K562 (cell line): ENCODE data around the gene CENPC. TPM values are rescaled to one million over a fixed set of nuclear protein-coding genes. Genes with fewer than 3 reads are reported as not detected.

Experiments
- CCNT2 ChIP-seq: IDR thresholded peaks from 2 replicates; pipeline ENCODE4 v1.6.1; 2011; ENCODE audit warnings: borderline replicate concordance, low read depth, mild to moderate bottlenecking, moderate library complexity, mixed read lengths, low read length; ENCODE audit not compliant: insufficient read length; ENCODE audit errors: extremely low read depth
- CSDE1 ChIP-seq, 2 experiments: fragments of 450-650 bp; IDR thresholded peaks; 2 replicates each; pipeline ENCODE4 v1.6.1; 2016; ENCODE audit warnings: mild to moderate bottlenecking in 1 of 2
- HDAC1 ChIP-seq, 2 experiments: fragments of 450-650 bp; IDR thresholded peaks; 2 replicates each; pipeline ENCODE4 v1.6.1; 2016 to 2017; ENCODE audit warnings: inconsistent platforms in 1 of 2, mild to moderate bottlenecking in 1 of 2, moderate library complexity in 1 of 2
- KDM4B ChIP-seq, 2 experiments: fragments of 450-650 bp in 1 of 2; sonication (generic) in 1 of 2; IDR thresholded peaks; 2 replicates each; pipeline ENCODE4 v1.6.1; 2016 to 2017; ENCODE audit warnings: borderline replicate concordance in 2 of 2, antibody characterized with exemption in 1 of 2, low read depth in 1 of 2, mild to moderate bottlenecking in 1 of 2
- MTA2 ChIP-seq: fragments of 450-650 bp; IDR thresholded peaks from 2 replicates; pipeline ENCODE4 v1.6.1; 2016; ENCODE audit warnings: low read depth
- MTF1 ChIP-seq: fragments of 250-450 bp; sonication (Bioruptor Pico); IDR thresholded peaks from 2 replicates; pipeline ENCODE4 v1.9.0; 2021; ENCODE audit warnings: moderate library complexity, mild to moderate bottlenecking, inconsistent platforms, borderline replicate concordance
- SAFB2 ChIP-seq: fragments of 200-400 bp; formaldehyde crosslinking; IDR thresholded peaks from 2 replicates; pipeline ENCODE4 v1.6.1; 2018; ENCODE audit warnings: borderline replicate concordance, low read length, low read depth, moderate library complexity; ENCODE audit not compliant: severe bottlenecking
- SNRNP70 ChIP-seq: fragments of 200-400 bp; formaldehyde crosslinking; optimal IDR thresholded peaks from 2 replicates; pipeline ENCODE3; 2017; ENCODE audit warnings: low read depth, low read length
- SPI1 ChIP-seq: IDR thresholded peaks from 2 replicates; pipeline ENCODE4 v1.6.1; 2011; ENCODE audit warnings: low read depth, low read length, control low read depth, borderline replicate concordance
- ZNF318 ChIP-seq, 2 experiments: fragments of 450-650 bp; IDR thresholded peaks; 2 replicates each; pipeline ENCODE4 v1.6.1; 2016; ENCODE audit warnings: mild to moderate bottlenecking in 2 of 2, borderline replicate concordance in 1 of 2, low read depth in 1 of 2, moderate library complexity in 1 of 2
- polyA plus RNA-seq, 8 experiments: library from polyadenylated mRNA; depleted of rRNA in 4 of 8; stranded (reverse) in 5 of 8; unstranded in 3 of 8; fragments of >200 nt; fragmentation: Nextera tagmentation in 2 of 8; fragmentation: Illumina TruSeq in 1 of 8; extraction: Ambion mirVana in 2 of 8; extraction: Trizol in 1 of 8; gene quantifications; 2 replicates each; pipeline versions ENCODE4 v1.2.1 to v1.2.3, GENCODE V29; 2011 to 2014; ENCODE audit warnings: inconsistent platforms in 1 of 8, missing spikeins in 1 of 8
- total RNA-seq, 7 experiments: library from RNA; depleted of rRNA in 6 of 7; stranded (reverse); fragments of >200 nt in 6 of 7; fragmentation: Illumina TruSeq in 2 of 7; extraction: Trizol in 2 of 7; gene quantifications; 2 replicates each; pipeline versions ENCODE4 v1.2.1 to v1.2.3, GENCODE V29; 2011 to 2021; ENCODE audit warnings: low replicate concordance in 1 of 7
- TF ChIP-seq, protein P1 (sequence below): sonication (generic); formaldehyde crosslinking; IDR thresholded peaks from 2 replicates; pipeline ENCODE4 v1.8.0; 2022; ENCODE audit warnings: missing genetic modification reagents, mild to moderate bottlenecking, borderline replicate concordance
- TF ChIP-seq, protein P2 (sequence below): fragments of 200-800 bp; sonication (Bioruptor generic); IDR thresholded peaks from 2 replicates; pipeline ENCODE4 v1.6.1; 2017; ENCODE audit warnings: missing genetic modification characterization, missing compliant biosample characterization

Gene CENPC
- total and polyA plus RNA-seq, 9 of the 15 experiments (the other 6 are each of a cell fraction or from before 2014, with no cell fraction given) = 18.1 to 48.5 (median 30.8) TPM

DNA sequence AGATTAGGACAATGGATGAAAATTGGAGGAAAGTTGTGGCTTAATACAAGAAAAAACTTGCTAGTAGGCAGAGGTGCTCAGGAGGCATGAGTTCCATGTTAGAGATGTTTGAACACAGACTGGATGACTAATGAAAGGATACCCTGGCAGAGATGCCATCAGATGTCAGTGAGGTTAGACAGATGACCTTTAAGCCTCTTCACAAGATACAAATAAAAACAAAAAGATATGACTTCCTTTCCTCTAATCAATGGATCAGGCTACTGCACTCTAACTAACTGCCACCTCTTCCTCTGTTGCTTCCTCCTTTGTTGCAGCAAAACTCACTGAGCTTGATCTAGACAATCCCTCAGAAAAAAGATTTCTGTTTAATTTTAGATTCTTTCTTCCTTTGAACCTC lies 27.9 kb upstream of the CENPC start (continued):
- TF ChIP-seq KDM4B (IDR thresholded peaks at IDR 0.05; ENCODE audit: borderline replicate concordance in 2 of 2, low read depth in 1 of 2) (no peak), MTF1 (CRISPR knock-in tag) (no peak), CCNT2 (peak; percentile 24), MTA2 (no peak), SNRNP70 (no peak), SPI1 (0 out of 2 replicates have a peak, but pooled peaks have one; percentile 36), ZNF318 (IDR thresholded peaks at IDR 0.05; ENCODE audit: borderline replicate concordance in 1 of 2, low read depth in 1 of 2) (no peak), HDAC1 (IDR thresholded peaks at IDR 0.05) (no peak), SAFB2 (no peak), CSDE1 (IDR thresholded peaks at IDR 0.05) (no peak)
- TF ChIP-seq, protein P1, sequence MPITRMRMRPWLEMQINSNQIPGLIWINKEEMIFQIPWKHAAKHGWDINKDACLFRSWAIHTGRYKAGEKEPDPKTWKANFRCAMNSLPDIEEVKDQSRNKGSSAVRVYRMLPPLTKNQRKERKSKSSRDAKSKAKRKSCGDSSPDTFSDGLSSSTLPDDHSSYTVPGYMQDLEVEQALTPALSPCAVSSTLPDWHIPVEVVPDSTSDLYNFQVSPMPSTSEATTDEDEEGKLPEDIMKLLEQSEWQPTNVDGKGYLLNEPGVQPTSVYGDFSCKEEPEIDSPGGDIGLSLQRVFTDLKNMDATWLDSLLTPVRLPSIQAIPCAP = no peak
- TF ChIP-seq, protein P2, sequence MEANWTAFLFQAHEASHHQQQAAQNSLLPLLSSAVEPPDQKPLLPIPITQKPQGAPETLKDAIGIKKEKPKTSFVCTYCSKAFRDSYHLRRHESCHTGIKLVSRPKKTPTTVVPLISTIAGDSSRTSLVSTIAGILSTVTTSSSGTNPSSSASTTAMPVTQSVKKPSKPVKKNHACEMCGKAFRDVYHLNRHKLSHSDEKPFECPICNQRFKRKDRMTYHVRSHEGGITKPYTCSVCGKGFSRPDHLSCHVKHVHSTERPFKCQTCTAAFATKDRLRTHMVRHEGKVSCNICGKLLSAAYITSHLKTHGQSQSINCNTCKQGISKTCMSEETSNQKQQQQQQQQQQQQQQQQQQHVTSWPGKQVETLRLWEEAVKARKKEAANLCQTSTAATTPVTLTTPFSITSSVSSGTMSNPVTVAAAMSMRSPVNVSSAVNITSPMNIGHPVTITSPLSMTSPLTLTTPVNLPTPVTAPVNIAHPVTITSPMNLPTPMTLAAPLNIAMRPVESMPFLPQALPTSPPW = no peak
